Measurements from ENCODE around the gene VGF.

GRCh38 chr7:101125989-101126650 is 39.2 kb downstream of the VGF start:
- TF ChIP-seq POLR2AphosphoS5 (IDR thresholded peaks at IDR 0.05; ENCODE audit: insufficient read depth, low read depth, low read length) (peak; percentile 21), JUN (IDR thresholded peaks at IDR 0.05; ENCODE audit: borderline replicate concordance, insufficient read depth, insufficient read length, low read depth) (no peak), CTCF (IDR thresholded peaks at IDR 0.05; ENCODE audit: extremely low read depth in 1 of 2, insufficient read depth in 1 of 2, low read depth in 1 of 2, low read length in 2 of 2) (no peak), MAX (IDR thresholded peaks at IDR 0.05; ENCODE audit: insufficient read depth, insufficient read length) (peak; percentile 91), EZH2 (IDR thresholded peaks at IDR 0.05; ENCODE audit: borderline replicate concordance, low read depth, low read length, severe bottlenecking) (no peak), POLR2A (IDR thresholded peaks at IDR 0.05; ENCODE audit: low read depth, low read length) (no peak)

Measured in endothelial cell of umbilical vein (primary cell).